RWPE2 (cell line): ENCODE results near the gene USH2A.

Experiments used
- ATAC-seq: fragments of 200-7000 bp; cut with Tn5 transposase; 3 replicates; pipeline ENCODE4 v1.9.1; 2021; ENCODE audit warnings: low read depth
- DNase-seq: peaks from one replicate; pipeline ENCODE4 v3.0.0-alpha.2; 2020; ENCODE audit warnings: low spot score
- H3K27ac ChIP-seq: fragments of 450-650 bp; 2 replicates; pipeline ENCODE4 v1.5.1; 2017; ENCODE audit warnings: mild to moderate bottlenecking; ENCODE audit not compliant: poor library complexity, severe bottlenecking
- H3K27me3 ChIP-seq: fragments of 250-450 bp; sonication (Bioruptor Pico); 2 replicates; pipeline ENCODE4 v1.5.1; 2021; ENCODE audit warnings: mild to moderate bottlenecking, moderate library complexity; ENCODE audit not compliant: insufficient read depth, poor library complexity, severe bottlenecking
- H3K36me3 ChIP-seq: fragments of 250-450 bp; sonication (Bioruptor Pico); 2 replicates; pipeline ENCODE4 v1.5.1; 2020; ENCODE audit warnings: low read depth, mild to moderate bottlenecking, moderate library complexity
- H3K4me1 ChIP-seq: fragments of 250-450 bp; sonication (Bioruptor Pico); 2 replicates; pipeline ENCODE4 v1.5.1; 2021; ENCODE audit warnings: mild to moderate bottlenecking, moderate library complexity; ENCODE audit not compliant: insufficient read depth, poor library complexity, severe bottlenecking
- H3K4me3 ChIP-seq: fragments of 250-450 bp; sonication (Bioruptor Pico); 2 replicates; pipeline ENCODE4 v1.5.1; 2021; ENCODE audit warnings: mild to moderate bottlenecking, moderate library complexity; ENCODE audit not compliant: severe bottlenecking
- H3K9me3 ChIP-seq: fragments of 250-450 bp; sonication (Bioruptor Pico); 2 replicates; pipeline ENCODE4 v1.5.1; 2021; ENCODE audit warnings: mild to moderate bottlenecking, moderate library complexity; ENCODE audit not compliant: severe bottlenecking
- CTCF ChIP-seq: fragments of 450-650 bp; IDR thresholded peaks from one replicate; pipeline ENCODE4 v1.5.1; 2017; ENCODE audit warnings: mild to moderate bottlenecking, moderate library complexity; ENCODE audit not compliant: poor library complexity, severe bottlenecking

Gene USH2A

GRCh38 chr1:215607412-215607811 is 815.8 kb downstream of the USH2A start:
- no peak for DNase-seq
- Histone ChIP-seq H3K27ac (no peak overlapping the region), H3K36me3 (peaks cover 27% of the 10 kb centered on the region), H3K4me1 (no peaks in the 10 kb centered on the region), H3K27me3 (no peaks in the 10 kb centered on the region), H3K9me3 (no peaks in the 10 kb centered on the region), H3K4me3 (no peak overlapping the region)
- no peak for ATAC-seq
- no peak for TF ChIP-seq CTCF

DNA sequence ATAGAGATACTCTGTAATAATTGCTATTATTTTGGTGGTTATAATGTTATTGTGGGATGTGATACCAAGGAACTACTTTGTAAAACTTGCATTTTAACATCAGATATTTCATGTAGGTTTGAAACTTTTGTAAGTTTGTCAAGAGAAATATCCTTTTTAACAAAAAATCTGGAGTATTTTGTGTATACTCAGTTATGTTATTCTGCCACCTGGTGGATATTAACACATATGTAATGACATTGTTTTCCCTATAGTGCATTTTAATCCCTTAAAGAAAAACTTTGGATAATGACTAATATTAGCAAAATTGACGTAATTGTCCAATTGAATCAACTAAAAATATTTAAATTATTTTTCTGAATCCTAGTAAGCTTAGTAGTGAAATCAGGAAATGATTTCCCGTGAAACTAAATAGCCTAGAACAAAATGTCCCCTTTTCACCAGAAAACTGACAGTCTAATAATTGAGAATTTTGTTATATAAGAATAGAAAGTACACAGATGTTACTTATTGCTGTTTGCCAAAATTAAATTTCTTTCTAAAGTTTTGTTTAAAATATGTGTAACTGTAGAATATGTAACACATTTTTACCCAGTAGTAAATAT is 816.6 kb downstream of the USH2A start:
- peaks cover 21% of the 10 kb centered on the region for H3K36me3 ChIP-seq
- DNase-seq (no peak), ATAC-seq (no peak)
- H3K4me1 ChIP-seq = no peaks in the 10 kb centered on the region
- no peaks in the 10 kb centered on the region for H3K9me3 ChIP-seq
- no peak overlapping the region for H3K27ac ChIP-seq
- no peak overlapping the region for H3K4me3 ChIP-seq
- peak; percentile 51 for TF ChIP-seq CTCF
- no peaks in the 10 kb centered on the region for H3K27me3 ChIP-seq

DNA sequence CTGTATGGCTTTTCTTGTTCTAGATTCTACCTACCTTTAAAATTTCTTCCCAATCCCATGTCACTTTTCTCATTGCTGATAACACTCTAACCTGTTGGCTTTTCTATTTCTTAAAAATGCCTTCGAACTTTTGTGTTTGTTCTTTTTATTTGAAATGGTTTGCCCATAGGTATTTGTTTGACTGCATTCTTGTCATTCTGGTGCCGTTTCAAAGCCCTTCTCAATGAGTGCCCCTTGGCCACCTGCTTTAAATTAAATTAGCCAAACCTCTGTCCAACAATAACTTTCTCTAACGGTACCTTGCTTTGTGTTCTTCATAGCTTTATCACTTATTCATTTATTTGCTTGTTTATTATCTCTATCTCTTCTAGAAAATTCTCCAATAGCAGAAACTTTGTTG is 817.2 kb downstream of the USH2A start:
- no peaks in the 10 kb centered on the region for H3K9me3 ChIP-seq
- H3K4me3 ChIP-seq = no peak overlapping the region
- no peak for TF ChIP-seq CTCF
- no peaks in the 10 kb centered on the region for H3K27me3 ChIP-seq
- ATAC-seq (no peak), DNase-seq (no peak)
- no peak overlapping the region for H3K27ac ChIP-seq
- peaks cover 24% of the 10 kb centered on the region for H3K36me3 ChIP-seq
- no peaks in the 10 kb centered on the region for H3K4me1 ChIP-seq

- H3K36me3 ChIP-seq = peaks cover 24% of the 10 kb centered on the region
- H3K9me3 ChIP-seq = no peaks in the 10 kb centered on the region
- ATAC-seq = no peak
- no peaks in the 10 kb centered on the region for H3K27me3 ChIP-seq
- no peaks in the 10 kb centered on the region for H3K4me1 ChIP-seq
- no peak for TF ChIP-seq CTCF
- no peak overlapping the region for H3K4me3 ChIP-seq
- DNase-seq = no peak
- no peak overlapping the region for H3K27ac ChIP-seq
Measured at GRCh38 chr1:215605011-215605621, 818.1 kb downstream of the USH2A start.

- no peak for ATAC-seq
- no peak for DNase-seq
Measured at GRCh38 chr1:215603319-215603718, 819.9 kb downstream of the USH2A start.

More at GRCh38 chr1:215603319-215603718, 819.9 kb downstream of the USH2A start:
- Histone ChIP-seq H3K27me3 (no peaks in the 10 kb centered on the region), H3K9me3 (no peaks in the 10 kb centered on the region), H3K27ac (no peak overlapping the region), H3K4me1 (no peaks in the 10 kb centered on the region), H3K4me3 (no peak overlapping the region), H3K36me3 (peaks cover 17% of the 10 kb centered on the region)
- TF ChIP-seq CTCF = no peak
